Activated CD4-positive, alpha-beta T cell treated with anti-CD3 and anti-CD28 coated beads, Interleukin-2, amount 10 ng/mL, durations not matched to agents 7 days and 5 days (primary cell): ENCODE results near the gene RAD52. TPM values are rescaled to one million over a fixed set of nuclear protein-coding genes. Genes with fewer than 3 reads are reported as not detected.

Source experiments
- CTCF ChIA-PET: fragments of 350-600 bp; sonication (Branson Sonifier 250); formaldehyde crosslinking; loops from one replicate; lab custom pipeline; 2021; ENCODE audit warnings: antibody characterized with exemption; lab: Charles Lee
- POLR2A ChIA-PET: fragments of 350-600 bp; sonication (Branson Sonifier 250); formaldehyde crosslinking; loops from one replicate; lab custom pipeline; 2021; ENCODE audit warnings: antibody characterized with exemption; lab: Charles Lee
- DNase-seq: peaks from one replicate; pipeline ENCODE4 v3.0.0-alpha.2; 2020
- H3K27ac Mint-ChIP-seq: one replicate; pipeline ENCODE4 v1.8.0; 2021; ENCODE audit warnings: mild to moderate bottlenecking, moderate library complexity, mixed read lengths
- H3K27me3 Mint-ChIP-seq: one replicate; pipeline ENCODE4 v1.8.0; 2021; ENCODE audit warnings: mixed read lengths
- H3K36me3 Mint-ChIP-seq: one replicate; pipeline ENCODE4 v1.8.0; 2021; ENCODE audit warnings: low read depth, mixed read lengths
- H3K4me1 Mint-ChIP-seq: one replicate; pipeline ENCODE4 v1.8.0; 2021; ENCODE audit warnings: mixed read lengths
- H3K4me3 Mint-ChIP-seq: one replicate; pipeline ENCODE4 v1.8.0; 2021; ENCODE audit warnings: mild to moderate bottlenecking, moderate library complexity, mixed read lengths
- H3K9me3 Mint-ChIP-seq: one replicate; pipeline ENCODE4 v1.8.0; 2021; ENCODE audit warnings: mixed read lengths
- total RNA-seq, 2 experiments: library from RNA; stranded (reverse); gene quantifications; one replicate each; pipeline ENCODE4 v1.2.3, GENCODE V29; 2021

The RAD52 gene
- total RNA-seq, 2 experiments from 2014 or later = 18.5 to 19.4 TPM

DNA sequence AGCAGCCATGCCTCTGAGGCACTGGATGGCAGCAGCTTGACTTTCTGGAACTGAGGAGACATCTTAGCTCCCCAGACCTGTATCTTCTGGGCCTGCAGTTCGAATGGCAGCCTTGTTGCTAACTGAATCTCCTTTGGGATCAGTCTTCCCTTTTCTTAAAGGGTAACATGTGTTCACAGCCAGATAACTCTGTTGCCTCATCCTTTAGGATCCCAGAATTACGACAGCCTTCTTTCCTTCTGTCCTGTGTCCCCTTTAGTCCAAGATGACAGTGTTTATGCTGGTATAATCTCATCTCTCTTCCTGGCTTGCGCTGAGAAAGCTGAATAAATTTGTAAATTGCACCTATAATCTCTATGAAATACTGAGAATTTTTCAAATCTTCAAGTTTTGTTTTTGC is 32.5 kb upstream of the RAD52 start:
- POLR2A ChIA-PET = no interaction called here
- DNase-seq = no peak
- Mint-ChIP-seq H3K9me3 (no peaks in the 10 kb centered on the region), H3K27ac (no peak overlapping the region), H3K4me1 (peaks cover 6% of the 10 kb centered on the region), H3K4me3 (no peak overlapping the region), H3K27me3 (no peaks in the 10 kb centered on the region), H3K36me3 (no peaks in the 10 kb centered on the region)
- CTCF ChIA-PET = interaction anchor here (0.5 to 1.2 kb wide), 4 partner anchors 8 to 349 kb away, joined by 3 to 4 read pairs (median 3); no protein-coding TSS in a partner anchor

DNA sequence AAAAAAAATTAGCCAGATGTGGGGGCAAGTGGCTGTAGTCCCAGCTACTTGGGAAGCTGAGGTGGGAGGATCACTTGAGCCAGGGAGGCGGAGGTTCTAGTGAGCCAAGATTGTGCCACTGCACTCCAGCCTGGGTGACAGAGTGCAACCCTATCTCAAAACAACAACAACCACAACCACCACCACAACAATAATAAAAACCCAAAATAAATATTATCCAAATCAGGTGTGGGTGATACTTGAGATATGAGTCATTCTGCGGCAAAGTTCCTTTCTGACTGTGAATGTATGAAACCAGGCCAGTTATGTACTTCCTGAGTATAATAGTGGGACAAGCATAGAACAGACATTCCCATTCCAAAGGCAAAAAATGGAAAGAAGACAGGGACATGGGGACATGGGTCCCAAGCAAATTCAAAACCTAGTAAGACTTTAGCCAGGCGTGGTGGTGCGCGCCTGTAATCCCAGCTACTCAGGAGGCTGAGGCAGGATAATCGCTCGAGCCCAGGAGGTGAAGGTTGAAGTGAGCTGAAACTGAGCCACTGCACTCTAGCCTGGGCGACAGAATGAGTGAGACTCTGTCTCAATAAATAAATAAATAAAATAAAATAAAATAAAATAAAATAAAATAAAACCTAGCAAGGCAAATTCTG is 31.8 kb upstream of the RAD52 start:
- H3K27ac Mint-ChIP-seq = no peak overlapping the region
- no peak for DNase-seq
- POLR2A ChIA-PET = no interaction called here
- no peaks in the 10 kb centered on the region for H3K36me3 Mint-ChIP-seq
- H3K4me3 Mint-ChIP-seq = no peak overlapping the region
- CTCF ChIA-PET = interaction anchor here (0.6 to 1.2 kb wide), 4 partner anchors 9 to 74 kb away, joined by 3 to 5 read pairs (median 4); no protein-coding TSS in a partner anchor
- H3K27me3 Mint-ChIP-seq = no peaks in the 10 kb centered on the region
- H3K4me1 Mint-ChIP-seq = peaks cover 6% of the 10 kb centered on the region
- H3K9me3 Mint-ChIP-seq = no peaks in the 10 kb centered on the region

DNA sequence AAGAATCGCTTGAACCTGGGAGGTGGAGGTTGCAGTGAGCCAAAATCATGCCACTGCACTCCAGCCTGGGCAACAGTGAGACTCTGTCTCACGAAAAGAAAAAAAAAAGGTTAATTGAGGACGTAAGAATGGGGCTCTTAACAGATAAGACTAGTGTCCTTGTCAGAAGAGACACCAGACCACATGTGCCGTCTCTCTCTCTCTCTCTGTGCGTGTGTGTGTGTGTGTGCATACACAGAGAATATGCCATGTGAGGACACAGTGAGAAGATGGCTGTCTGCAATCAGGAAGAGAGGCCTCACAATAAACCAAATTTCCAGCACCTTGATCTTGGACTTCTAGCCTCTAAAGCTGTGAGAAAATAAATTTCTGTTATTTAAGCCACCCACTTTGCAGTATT is 29.9 kb upstream of the RAD52 start:
- ChIA-PET CTCF (interaction anchor here (0.6 to 0.8 kb wide), 2 partner anchors 8 to 399 kb away, joined by 3 to 4 read pairs; no protein-coding TSS in a partner anchor), POLR2A (no interaction called here)
- no peak for DNase-seq
- H3K27ac Mint-ChIP-seq = no peak overlapping the region
- no peaks in the 10 kb centered on the region for H3K9me3 Mint-ChIP-seq
- peaks cover 6% of the 10 kb centered on the region for H3K4me1 Mint-ChIP-seq
- H3K36me3 Mint-ChIP-seq = no peaks in the 10 kb centered on the region
- no peak overlapping the region for H3K4me3 Mint-ChIP-seq
- H3K27me3 Mint-ChIP-seq = no peaks in the 10 kb centered on the region

DNA sequence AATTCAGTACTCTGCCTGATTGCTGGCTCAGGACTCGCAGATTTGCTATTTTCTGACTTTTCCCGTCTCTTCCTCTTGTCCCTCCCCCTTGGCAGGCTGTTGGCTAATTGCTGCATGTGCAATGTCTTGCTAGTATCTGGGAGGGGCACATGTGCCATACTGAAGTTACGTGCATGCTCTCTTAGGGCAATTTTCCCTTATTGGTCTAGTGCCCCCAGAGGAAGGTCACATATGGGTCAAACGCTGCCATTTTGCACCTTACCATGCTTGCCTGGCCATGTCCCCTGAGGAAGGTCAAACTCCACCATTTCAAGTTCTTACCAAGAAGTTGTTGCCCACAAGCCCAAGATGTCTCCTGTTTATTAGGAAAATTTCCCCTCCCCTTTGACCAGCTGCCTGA is 27.7 kb upstream of the RAD52 start:
- no peaks in the 10 kb centered on the region for H3K9me3 Mint-ChIP-seq
- ChIA-PET POLR2A (no interaction called here), CTCF (interaction anchor here (1.2 kb wide), 1 partner anchor 11 kb away, joined by 3 read pairs; no protein-coding TSS in a partner anchor)
- H3K27ac Mint-ChIP-seq = no peak overlapping the region
- no peaks in the 10 kb centered on the region for H3K36me3 Mint-ChIP-seq
- no peak overlapping the region for H3K4me3 Mint-ChIP-seq
- DNase-seq = no peak
- H3K27me3 Mint-ChIP-seq = no peaks in the 10 kb centered on the region
- peaks cover 6% of the 10 kb centered on the region for H3K4me1 Mint-ChIP-seq

DNA sequence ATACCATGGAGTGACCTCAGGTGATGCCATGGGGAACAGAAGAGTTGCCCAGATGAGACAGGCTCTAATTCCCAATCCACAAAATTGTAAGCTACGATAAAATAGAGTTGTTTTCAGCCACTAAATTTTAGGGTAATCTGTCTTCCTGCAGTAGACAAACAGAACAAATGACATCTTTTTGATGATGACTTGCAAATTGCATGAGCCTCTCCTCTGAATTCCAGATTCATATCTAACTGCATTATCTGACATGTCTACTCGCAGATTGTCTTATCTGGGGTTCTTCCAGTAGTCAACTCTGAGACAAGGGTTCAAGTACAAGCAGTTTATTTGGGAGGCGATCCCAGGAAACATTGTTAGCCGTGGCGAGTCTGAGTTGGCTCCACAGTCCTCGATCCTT is 27.1 kb upstream of the RAD52 start:
- no peak overlapping the region for H3K27ac Mint-ChIP-seq
- ChIA-PET POLR2A (no interaction called here), CTCF (interaction anchor here (0.6 to 1.2 kb wide), 4 partner anchors 10 to 121 kb away, joined by 3 read pairs; no protein-coding TSS in a partner anchor)
- no peaks in the 10 kb centered on the region for H3K36me3 Mint-ChIP-seq
- no peaks in the 10 kb centered on the region for H3K9me3 Mint-ChIP-seq
- peaks cover 6% of the 10 kb centered on the region for H3K4me1 Mint-ChIP-seq
- no peak for DNase-seq
- H3K4me3 Mint-ChIP-seq = no peak overlapping the region
- H3K27me3 Mint-ChIP-seq = no peaks in the 10 kb centered on the region

DNA sequence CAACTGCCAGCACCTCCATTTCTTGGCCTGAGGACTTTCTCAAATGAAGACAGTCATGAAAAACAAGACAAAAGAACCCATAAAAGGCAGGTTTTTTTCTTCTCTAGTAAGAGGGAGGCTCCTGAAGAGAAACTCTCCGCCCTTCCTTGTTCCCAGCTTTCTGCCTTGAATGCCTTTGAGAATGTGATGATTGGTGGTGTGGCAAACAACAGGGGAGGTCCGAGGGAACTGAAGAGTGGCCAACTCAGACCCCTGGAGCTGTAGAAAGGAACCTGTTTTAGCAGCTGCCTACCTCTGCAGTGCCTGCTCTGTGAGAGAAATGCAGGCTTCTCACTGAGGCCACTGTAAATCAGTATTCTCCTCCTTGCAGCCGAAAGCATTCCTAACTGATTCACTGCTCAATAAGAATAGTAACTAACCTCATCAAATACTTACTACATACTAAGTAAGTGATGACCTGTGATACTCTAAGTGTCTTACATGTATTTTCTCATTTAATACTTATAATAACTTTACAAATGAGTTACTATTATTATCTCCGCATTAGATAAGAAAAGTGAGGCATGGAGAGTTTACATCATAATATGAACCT is 24.9 kb upstream of the RAD52 start:
- Mint-ChIP-seq H3K36me3 (no peaks in the 10 kb centered on the region), H3K4me1 (no peaks in the 10 kb centered on the region), H3K9me3 (no peaks in the 10 kb centered on the region), H3K4me3 (no peak overlapping the region), H3K27me3 (peaks cover 2% of the 10 kb centered on the region), H3K27ac (no peak overlapping the region)
- ChIA-PET POLR2A (no interaction called here), CTCF (interaction anchor here (2.9 kb wide), 1 partner anchor 25 kb away, joined by 6 read pairs; the partner anchor contains the start of gene RAD52)
- no peak for DNase-seq

DNA sequence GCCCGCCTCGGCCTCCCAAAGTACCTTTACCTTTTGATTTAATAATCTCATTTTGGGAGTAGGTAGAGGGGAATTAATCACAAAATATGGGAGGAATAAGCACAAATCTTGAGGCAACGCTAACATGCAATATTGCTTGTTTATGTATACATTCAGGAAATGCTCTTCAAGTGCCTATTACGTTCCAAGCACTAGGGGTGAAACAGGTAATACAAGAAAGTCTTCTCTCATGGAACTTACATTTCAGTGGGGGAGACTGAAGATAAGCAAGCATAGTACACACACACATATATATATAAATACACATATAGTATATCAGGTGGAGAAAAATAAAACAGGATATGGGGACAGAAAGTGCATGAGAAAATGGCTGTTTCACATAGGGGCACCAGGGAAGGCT is 22.5 kb upstream of the RAD52 start:
- no peak overlapping the region for H3K27ac Mint-ChIP-seq

DNA sequence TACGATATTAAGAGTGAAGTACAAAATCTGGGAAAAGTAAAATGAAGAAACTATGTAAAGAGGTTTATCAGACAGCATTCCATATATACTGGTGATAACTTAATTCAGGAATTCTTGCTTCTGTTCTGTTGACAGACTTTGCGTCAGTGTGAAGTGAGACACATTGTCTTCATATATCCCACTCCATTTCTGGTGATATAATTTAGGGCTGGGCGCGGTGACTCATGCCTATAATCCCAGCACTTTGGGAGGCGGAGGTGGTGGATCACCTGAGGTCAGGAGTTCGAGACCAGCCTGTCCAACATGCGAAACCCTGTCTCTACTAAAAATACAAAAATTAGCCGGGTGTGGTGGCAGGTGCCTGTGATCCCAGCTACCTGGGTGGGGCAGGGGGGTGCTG is 20.3 kb upstream of the RAD52 start:
- ChIA-PET CTCF (interaction anchor here (2.2 kb wide), 1 partner anchor 20 kb away, joined by 8 read pairs; the partner anchor contains the start of gene RAD52), POLR2A (no interaction called here)
- Mint-ChIP-seq H3K27me3 (peaks cover 2% of the 10 kb centered on the region), H3K4me3 (no peak overlapping the region), H3K9me3 (no peaks in the 10 kb centered on the region), H3K27ac (no peak overlapping the region), H3K36me3 (no peaks in the 10 kb centered on the region), H3K4me1 (no peaks in the 10 kb centered on the region)
- no peak for DNase-seq

More for the DNA sequence above, 22.5 kb upstream of the RAD52 start:
- ChIA-PET CTCF (interaction anchor here (2.2 kb wide), 1 partner anchor 22 kb away, joined by 8 read pairs; the partner anchor contains the start of gene RAD52), POLR2A (no interaction called here)
- Mint-ChIP-seq H3K9me3 (no peaks in the 10 kb centered on the region), H3K27me3 (peaks cover 2% of the 10 kb centered on the region), H3K36me3 (no peaks in the 10 kb centered on the region), H3K4me3 (no peak overlapping the region), H3K4me1 (no peaks in the 10 kb centered on the region)
- no peak for DNase-seq

DNA sequence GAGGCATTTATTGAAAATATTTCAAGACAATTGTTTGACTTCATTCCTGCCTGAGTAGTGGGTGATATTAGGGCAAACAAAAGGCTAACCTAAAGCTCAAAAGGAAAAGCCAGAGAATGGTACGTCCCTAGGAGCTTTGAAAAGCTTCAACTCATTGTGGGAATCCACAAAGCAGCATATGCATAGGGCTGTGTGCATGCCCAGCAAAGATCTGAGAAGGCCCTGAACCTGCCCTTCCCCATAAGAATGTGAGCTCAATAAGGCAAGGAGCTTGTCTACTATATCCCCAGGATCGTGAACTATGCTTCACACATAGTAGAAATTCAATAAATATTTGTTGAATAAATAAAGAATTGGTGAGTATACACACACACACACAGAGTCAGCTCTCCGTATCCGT is 19.1 kb upstream of the RAD52 start:
- H3K4me1 Mint-ChIP-seq = no peaks in the 10 kb centered on the region
- no peak for DNase-seq
- no peak overlapping the region for H3K4me3 Mint-ChIP-seq
- ChIA-PET POLR2A (no interaction called here), CTCF (interaction anchor here (1.4 to 3.0 kb wide), 2 partner anchors 19 to 516 kb away, joined by 3 to 13 read pairs; partner anchors contain the start of gene RAD52)
- H3K36me3 Mint-ChIP-seq = no peaks in the 10 kb centered on the region
- peaks cover 2% of the 10 kb centered on the region for H3K27me3 Mint-ChIP-seq
- H3K27ac Mint-ChIP-seq = no peak overlapping the region
- no peaks in the 10 kb centered on the region for H3K9me3 Mint-ChIP-seq

DNA sequence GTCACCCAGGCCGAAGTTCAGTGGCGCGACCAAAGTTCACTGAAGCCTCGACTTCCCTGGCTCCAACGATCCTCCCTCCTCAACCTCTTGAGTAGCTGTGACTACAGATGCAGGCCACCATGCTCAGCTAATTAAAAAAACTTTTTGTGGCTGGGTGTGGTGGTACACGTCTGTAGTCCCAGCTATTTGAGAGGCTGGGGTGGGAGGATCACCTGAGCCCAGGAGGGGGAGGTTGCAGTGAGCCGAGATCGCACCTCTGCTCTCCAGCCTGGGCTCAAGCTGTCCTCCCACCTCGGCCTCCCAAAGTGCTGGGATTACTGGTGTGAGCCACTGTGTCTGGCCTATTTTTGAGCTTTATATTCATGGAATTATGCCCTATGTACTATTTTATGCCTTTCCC is 18.1 kb upstream of the RAD52 start:
- Mint-ChIP-seq H3K9me3 (no peaks in the 10 kb centered on the region), H3K4me1 (no peaks in the 10 kb centered on the region), H3K4me3 (no peak overlapping the region), H3K27ac (no peak overlapping the region), H3K27me3 (peaks cover 2% of the 10 kb centered on the region), H3K36me3 (no peaks in the 10 kb centered on the region)
- ChIA-PET CTCF (interaction anchor here (0.6 to 3.0 kb wide), 3 partner anchors 18 to 973 kb away, joined by 3 to 13 read pairs (median 3); partner anchors contain the start of gene RAD52), POLR2A (no interaction called here)
- no peak for DNase-seq

DNA sequence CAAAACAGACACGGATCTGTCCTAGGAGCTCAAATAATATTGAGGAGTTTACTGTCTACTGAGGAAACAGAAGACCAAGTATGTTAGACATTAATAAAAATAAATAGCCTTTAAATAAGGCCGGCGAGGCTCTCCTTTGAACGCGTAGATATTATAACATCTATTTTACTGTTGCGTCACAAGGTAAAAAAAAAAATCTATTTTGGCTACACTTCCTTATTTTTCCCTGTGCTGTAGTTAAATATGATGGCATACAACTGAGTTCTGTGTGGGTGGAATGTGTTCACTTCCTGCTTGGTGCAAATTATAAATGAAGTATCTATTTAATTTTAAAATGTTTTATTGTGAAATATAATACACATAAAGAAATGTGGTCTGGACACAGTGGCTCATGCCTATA is 17.2 kb upstream of the RAD52 start:
- Mint-ChIP-seq H3K27me3 (peaks cover 2% of the 10 kb centered on the region), H3K36me3 (no peaks in the 10 kb centered on the region), H3K4me1 (peaks cover 2% of the 10 kb centered on the region), H3K27ac (no peak overlapping the region), H3K4me3 (no peak overlapping the region), H3K9me3 (no peaks in the 10 kb centered on the region)
- POLR2A ChIA-PET = no interaction called here
- no peak for DNase-seq
- CTCF ChIA-PET = interaction anchor here (1.1 to 3.0 kb wide), 2 partner anchors 10 to 17 kb away, joined by 3 to 13 read pairs; partner anchors contain the start of gene RAD52

DNA sequence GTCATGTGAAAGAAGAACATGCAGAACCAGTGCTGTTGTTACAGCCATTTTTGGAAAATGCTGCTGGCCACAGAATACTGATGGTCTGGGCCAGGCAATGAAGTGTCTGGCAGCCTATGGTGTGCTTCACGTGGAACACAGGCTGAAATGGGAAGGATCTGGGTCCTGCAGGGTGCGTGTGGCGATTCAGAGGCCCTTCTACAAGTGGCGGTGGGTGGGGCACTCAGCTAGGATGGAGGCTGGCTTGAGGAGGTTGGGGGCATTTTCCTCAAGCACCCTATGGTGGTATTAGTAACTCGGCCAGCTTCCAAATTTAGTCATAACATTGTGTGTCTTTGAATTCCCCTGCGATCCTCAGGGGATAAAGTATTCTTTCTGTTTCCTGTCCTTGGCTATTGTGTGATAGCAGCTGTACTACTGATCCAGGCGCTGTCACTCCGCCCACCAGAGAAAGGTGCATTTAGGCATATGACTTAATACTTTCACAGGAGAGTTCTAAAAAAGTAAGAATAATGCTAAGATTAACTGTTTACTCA is 9.2 kb upstream of the RAD52 start:
- Mint-ChIP-seq H3K4me1 (peaks cover 2% of the 10 kb centered on the region), H3K36me3 (no peaks in the 10 kb centered on the region), H3K27me3 (no peaks in the 10 kb centered on the region), H3K4me3 (no peak overlapping the region), H3K27ac (no peak overlapping the region), H3K9me3 (no peaks in the 10 kb centered on the region)
- ChIA-PET CTCF (no interaction called here), POLR2A (no interaction called here)
- DNase-seq = no peak

DNA sequence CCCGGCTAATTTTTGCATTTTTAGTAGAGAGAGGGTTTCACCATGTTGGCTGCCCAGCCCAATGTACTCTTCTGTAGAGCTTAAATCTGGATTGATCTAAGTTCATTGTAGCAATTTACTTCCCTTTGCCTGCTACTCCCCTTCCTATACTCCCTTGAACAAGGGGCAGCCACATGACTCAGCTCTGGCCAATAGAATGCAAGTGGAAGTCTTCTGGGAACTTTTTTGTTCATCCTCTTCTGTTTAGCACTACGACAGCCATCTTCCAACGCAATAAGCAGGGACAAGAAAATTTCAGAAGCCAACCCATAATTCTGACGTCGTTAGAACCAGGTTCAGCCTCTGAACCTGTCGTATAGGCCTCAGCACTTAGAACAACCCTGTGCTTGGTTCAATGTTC is 6.4 kb upstream of the RAD52 start:
- no peak for DNase-seq
- Mint-ChIP-seq H3K27me3 (no peaks in the 10 kb centered on the region), H3K27ac (no peak overlapping the region), H3K4me1 (peaks cover 3% of the 10 kb centered on the region), H3K9me3 (no peaks in the 10 kb centered on the region), H3K4me3 (no peak overlapping the region), H3K36me3 (no peaks in the 10 kb centered on the region)
- POLR2A ChIA-PET = no interaction called here
- CTCF ChIA-PET = interaction anchor here (1.1 kb wide), 1 partner anchor 409 kb away, joined by 3 read pairs; no protein-coding TSS in a partner anchor
